HEK293 (cell line): ENCODE measurements around the gene TMPRSS5.

Experiments used
- GLIS1 ChIP-seq: fragments of 450-650 bp; formaldehyde crosslinking; IDR thresholded peaks from 2 replicates; pipeline ENCODE4 v1.5.1; 2016; ENCODE audit warnings: missing biosample characterization, missing genetic modification characterization
- KLF8 ChIP-seq: fragments of 450-650 bp; formaldehyde crosslinking; IDR thresholded peaks from 2 replicates; pipeline ENCODE4 v1.5.1; 2016; ENCODE audit warnings: missing biosample characterization, missing genetic modification characterization
- MYNN ChIP-seq: fragments of 450-650 bp; formaldehyde crosslinking; IDR thresholded peaks from 2 replicates; pipeline ENCODE4 v1.5.1; 2016; ENCODE audit warnings: missing biosample characterization, missing genetic modification characterization, borderline replicate concordance
- PRDM1 ChIP-seq: fragments of 450-650 bp; formaldehyde crosslinking; IDR thresholded peaks from 2 replicates; pipeline ENCODE4; 2016; ENCODE audit warnings: missing biosample characterization, missing genetic modification characterization
- SP7 ChIP-seq: fragments of 450-650 bp; formaldehyde crosslinking; IDR thresholded peaks from 2 replicates; pipeline ENCODE4 v1.5.1; 2016; ENCODE audit warnings: missing biosample characterization, missing genetic modification characterization
- TRIM28 ChIP-seq: IDR thresholded peaks from 2 replicates; pipeline ENCODE4 v1.6.1; 2011; ENCODE audit warnings: low read length, control low read depth, borderline replicate concordance
- YY2 ChIP-seq: fragments of 450-650 bp; formaldehyde crosslinking; IDR thresholded peaks from 2 replicates; pipeline ENCODE4 v1.5.1; 2016; ENCODE audit warnings: missing biosample characterization, missing genetic modification characterization
- ZFP37 ChIP-seq: fragments of 450-650 bp; formaldehyde crosslinking; IDR thresholded peaks from 2 replicates; pipeline ENCODE4 v1.5.1; 2016; ENCODE audit warnings: missing biosample characterization, missing genetic modification characterization
- ZNF140 ChIP-seq: fragments of 450-650 bp; formaldehyde crosslinking; IDR thresholded peaks from 2 replicates; pipeline ENCODE4 v1.5.1; 2016; ENCODE audit warnings: missing biosample characterization, missing genetic modification characterization
- ZNF157 ChIP-seq: fragments of 450-650 bp; formaldehyde crosslinking; IDR thresholded peaks from 2 replicates; pipeline ENCODE4 v1.5.1; 2016; ENCODE audit warnings: missing biosample characterization, missing genetic modification characterization
- ZNF174 ChIP-seq: fragments of 450-650 bp; formaldehyde crosslinking; IDR thresholded peaks from 2 replicates; pipeline ENCODE4 v1.5.0; 2017; ENCODE audit warnings: missing biosample characterization, mild to moderate bottlenecking, missing genetic modification characterization
- ZNF19 ChIP-seq: fragments of 450-650 bp; formaldehyde crosslinking; IDR thresholded peaks from 2 replicates; pipeline ENCODE4; 2016; ENCODE audit warnings: missing biosample characterization, missing genetic modification characterization, low read depth
- ZNF214 ChIP-seq: fragments of 450-650 bp; formaldehyde crosslinking; IDR thresholded peaks from 2 replicates; pipeline ENCODE4 v1.5.1; 2017; ENCODE audit warnings: missing biosample characterization, mild to moderate bottlenecking, missing genetic modification characterization, borderline replicate concordance
- ZNF23 ChIP-seq: fragments of 450-650 bp; formaldehyde crosslinking; IDR thresholded peaks from 2 replicates; pipeline ENCODE4 v1.5.1; 2016; ENCODE audit warnings: missing biosample characterization, missing genetic modification characterization, borderline replicate concordance
- ZNF394 ChIP-seq: fragments of 450-650 bp; formaldehyde crosslinking; IDR thresholded peaks from 2 replicates; pipeline ENCODE4 v1.5.1; 2016; ENCODE audit warnings: missing biosample characterization, missing genetic modification characterization, mild to moderate bottlenecking, moderate library complexity, borderline replicate concordance
- ZNF404 ChIP-seq: fragments of 450-650 bp; formaldehyde crosslinking; IDR thresholded peaks from 2 replicates; pipeline ENCODE4 v1.5.1; 2017; ENCODE audit warnings: missing biosample characterization, missing genetic modification characterization
- ZNF433 ChIP-seq: fragments of 450-650 bp; formaldehyde crosslinking; IDR thresholded peaks from 2 replicates; pipeline ENCODE4 v1.5.1; 2016; ENCODE audit warnings: missing biosample characterization, missing genetic modification characterization, low read depth
- ZNF610 ChIP-seq: fragments of 450-650 bp; formaldehyde crosslinking; IDR thresholded peaks from 2 replicates; pipeline ENCODE4 v1.5.1; 2016; ENCODE audit warnings: missing biosample characterization, missing genetic modification characterization, borderline replicate concordance
- ZNF624 ChIP-seq: fragments of 450-650 bp; formaldehyde crosslinking; IDR thresholded peaks from 2 replicates; pipeline ENCODE4 v1.5.1; 2017; ENCODE audit warnings: missing biosample characterization, missing genetic modification characterization
- TF ChIP-seq, protein P1 (sequence below): fragments of 450-650 bp; formaldehyde crosslinking; IDR thresholded peaks from 2 replicates; pipeline ENCODE4 v1.5.0; 2017; ENCODE audit warnings: missing biosample characterization, missing genetic modification characterization, borderline replicate concordance
- TF ChIP-seq, protein P2 (sequence below): fragments of 450-650 bp; formaldehyde crosslinking; IDR thresholded peaks from 2 replicates; pipeline ENCODE4 v1.5.1; 2016; ENCODE audit warnings: missing biosample characterization, missing genetic modification characterization, low read depth
- TF ChIP-seq, protein P3 (sequence below): fragments of 450-650 bp; formaldehyde crosslinking; IDR thresholded peaks from 2 replicates; pipeline ENCODE4 v1.5.1; 2016; ENCODE audit warnings: missing biosample characterization, missing genetic modification characterization
- TF ChIP-seq, protein P4 (sequence below): fragments of 450-650 bp; formaldehyde crosslinking; IDR thresholded peaks from 2 replicates; pipeline ENCODE4 v1.5.1; 2017; ENCODE audit warnings: missing biosample characterization, missing genetic modification characterization
- TF ChIP-seq, protein P5 (sequence below): fragments of 450-650 bp; IDR thresholded peaks from 2 replicates; pipeline ENCODE4 v1.5.1; 2018; ENCODE audit warnings: missing biosample characterization, missing genetic modification characterization
- TF ChIP-seq, protein P6 (sequence below): IDR thresholded peaks from 2 replicates; pipeline ENCODE4 v1.6.1; 2011; ENCODE audit warnings: mild to moderate bottlenecking, low read depth, low read length, borderline replicate concordance
- TF ChIP-seq, protein P7 (sequence below): fragments of 450-650 bp; formaldehyde crosslinking; IDR thresholded peaks from 2 replicates; pipeline ENCODE4 v1.5.1; 2016; ENCODE audit warnings: missing biosample characterization, missing genetic modification characterization

Gene TMPRSS5

DNA sequence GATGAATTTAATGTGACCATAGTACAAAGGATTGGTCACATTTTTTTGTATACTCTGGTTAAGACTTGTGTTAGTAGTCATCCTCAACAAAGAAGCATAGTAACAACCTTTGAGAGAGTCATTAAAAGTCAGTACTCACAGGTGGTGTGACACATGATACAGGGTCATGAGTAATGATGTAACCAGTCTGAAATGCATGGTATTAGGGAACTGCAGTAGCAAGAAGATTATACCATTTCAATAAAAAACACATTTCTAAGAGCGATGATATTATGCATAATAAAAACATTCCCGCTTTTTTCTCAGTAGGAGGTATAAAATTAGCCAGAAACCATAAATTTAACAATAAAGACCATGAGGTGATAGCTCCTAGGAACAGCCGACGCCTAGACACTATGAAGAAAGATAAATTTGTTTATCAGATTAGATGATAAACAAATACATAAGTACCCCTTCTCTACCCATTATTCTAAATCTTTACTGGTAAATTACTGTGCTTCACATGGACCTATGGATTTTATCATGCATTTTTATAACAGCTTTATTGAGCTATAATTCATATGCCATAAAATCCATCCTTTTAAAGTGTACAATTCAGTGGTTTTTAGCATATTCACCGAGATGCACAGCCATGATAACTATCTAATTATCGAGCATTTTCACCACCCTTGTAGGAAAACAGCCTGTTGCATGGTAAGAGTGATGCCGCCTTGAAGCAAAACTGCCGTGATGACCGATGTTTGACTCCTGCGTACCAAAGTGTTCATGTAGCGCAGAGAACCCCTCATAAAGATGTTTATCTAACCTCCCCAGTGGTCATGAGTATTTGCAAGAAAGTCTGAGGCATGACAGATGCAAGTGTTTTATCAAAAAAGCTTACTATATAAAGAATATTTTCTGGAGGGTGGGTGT is 41.8 kb downstream of the TMPRSS5 start (continued):
- TF ChIP-seq, protein P1, sequence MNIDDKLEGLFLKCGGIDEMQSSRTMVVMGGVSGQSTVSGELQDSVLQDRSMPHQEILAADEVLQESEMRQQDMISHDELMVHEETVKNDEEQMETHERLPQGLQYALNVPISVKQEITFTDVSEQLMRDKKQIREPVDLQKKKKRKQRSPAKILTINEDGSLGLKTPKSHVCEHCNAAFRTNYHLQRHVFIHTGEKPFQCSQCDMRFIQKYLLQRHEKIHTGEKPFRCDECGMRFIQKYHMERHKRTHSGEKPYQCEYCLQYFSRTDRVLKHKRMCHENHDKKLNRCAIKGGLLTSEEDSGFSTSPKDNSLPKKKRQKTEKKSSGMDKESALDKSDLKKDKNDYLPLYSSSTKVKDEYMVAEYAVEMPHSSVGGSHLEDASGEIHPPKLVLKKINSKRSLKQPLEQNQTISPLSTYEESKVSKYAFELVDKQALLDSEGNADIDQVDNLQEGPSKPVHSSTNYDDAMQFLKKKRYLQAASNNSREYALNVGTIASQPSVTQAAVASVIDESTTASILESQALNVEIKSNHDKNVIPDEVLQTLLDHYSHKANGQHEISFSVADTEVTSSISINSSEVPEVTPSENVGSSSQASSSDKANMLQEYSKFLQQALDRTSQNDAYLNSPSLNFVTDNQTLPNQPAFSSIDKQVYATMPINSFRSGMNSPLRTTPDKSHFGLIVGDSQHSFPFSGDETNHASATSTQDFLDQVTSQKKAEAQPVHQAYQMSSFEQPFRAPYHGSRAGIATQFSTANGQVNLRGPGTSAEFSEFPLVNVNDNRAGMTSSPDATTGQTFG: no peak
- TF ChIP-seq, protein P2, sequence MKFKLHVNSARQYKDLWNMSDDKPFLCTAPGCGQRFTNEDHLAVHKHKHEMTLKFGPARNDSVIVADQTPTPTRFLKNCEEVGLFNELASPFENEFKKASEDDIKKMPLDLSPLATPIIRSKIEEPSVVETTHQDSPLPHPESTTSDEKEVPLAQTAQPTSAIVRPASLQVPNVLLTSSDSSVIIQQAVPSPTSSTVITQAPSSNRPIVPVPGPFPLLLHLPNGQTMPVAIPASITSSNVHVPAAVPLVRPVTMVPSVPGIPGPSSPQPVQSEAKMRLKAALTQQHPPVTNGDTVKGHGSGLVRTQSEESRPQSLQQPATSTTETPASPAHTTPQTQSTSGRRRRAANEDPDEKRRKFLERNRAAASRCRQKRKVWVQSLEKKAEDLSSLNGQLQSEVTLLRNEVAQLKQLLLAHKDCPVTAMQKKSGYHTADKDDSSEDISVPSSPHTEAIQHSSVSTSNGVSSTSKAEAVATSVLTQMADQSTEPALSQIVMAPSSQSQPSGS (tag by site-specific recombination): peak; percentile 51
- TF ChIP-seq, protein P3, sequence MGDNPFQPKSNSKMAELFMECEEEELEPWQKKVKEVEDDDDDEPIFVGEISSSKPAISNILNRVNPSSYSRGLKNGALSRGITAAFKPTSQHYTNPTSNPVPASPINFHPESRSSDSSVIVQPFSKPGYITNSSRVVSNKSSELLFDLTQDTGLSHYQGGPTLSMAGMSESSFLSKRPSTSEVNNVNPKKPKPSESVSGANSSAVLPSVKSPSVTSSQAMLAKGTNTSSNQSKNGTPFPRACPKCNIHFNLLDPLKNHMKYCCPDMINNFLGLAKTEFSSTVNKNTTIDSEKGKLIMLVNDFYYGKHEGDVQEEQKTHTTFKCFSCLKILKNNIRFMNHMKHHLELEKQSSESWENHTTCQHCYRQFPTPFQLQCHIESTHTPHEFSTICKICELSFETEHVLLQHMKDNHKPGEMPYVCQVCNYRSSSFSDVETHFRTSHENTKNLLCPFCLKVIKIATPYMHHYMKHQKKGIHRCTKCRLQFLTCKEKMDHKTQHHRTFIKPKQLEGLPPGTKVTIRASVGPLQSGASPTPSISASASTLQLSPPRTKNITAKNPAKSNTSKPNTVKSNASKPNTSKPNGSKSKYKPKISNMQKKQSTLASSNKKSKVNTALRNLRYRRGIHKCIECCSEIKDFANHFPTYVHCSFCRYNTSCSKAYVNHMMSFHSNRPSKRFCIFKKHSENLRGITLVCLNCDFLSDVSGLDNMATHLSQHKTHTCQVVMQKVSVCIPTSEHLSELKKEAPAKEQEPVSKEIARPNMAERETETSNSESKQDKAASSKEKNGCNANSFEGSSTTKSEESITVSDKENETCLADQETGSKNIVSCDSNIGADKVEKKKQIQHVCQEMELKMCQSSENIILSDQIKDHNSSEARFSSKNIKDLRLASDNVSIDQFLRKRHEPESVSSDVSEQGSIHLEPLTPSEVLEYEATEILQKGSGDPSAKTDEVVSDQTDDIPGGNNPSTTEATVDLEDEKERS (tag by site-specific recombination): no peak
- TF ChIP-seq, protein P4, sequence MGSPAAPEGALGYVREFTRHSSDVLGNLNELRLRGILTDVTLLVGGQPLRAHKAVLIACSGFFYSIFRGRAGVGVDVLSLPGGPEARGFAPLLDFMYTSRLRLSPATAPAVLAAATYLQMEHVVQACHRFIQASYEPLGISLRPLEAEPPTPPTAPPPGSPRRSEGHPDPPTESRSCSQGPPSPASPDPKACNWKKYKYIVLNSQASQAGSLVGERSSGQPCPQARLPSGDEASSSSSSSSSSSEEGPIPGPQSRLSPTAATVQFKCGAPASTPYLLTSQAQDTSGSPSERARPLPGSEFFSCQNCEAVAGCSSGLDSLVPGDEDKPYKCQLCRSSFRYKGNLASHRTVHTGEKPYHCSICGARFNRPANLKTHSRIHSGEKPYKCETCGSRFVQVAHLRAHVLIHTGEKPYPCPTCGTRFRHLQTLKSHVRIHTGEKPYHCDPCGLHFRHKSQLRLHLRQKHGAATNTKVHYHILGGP (tag by site-specific recombination): peak; percentile 8
- TF ChIP-seq, protein P5, sequence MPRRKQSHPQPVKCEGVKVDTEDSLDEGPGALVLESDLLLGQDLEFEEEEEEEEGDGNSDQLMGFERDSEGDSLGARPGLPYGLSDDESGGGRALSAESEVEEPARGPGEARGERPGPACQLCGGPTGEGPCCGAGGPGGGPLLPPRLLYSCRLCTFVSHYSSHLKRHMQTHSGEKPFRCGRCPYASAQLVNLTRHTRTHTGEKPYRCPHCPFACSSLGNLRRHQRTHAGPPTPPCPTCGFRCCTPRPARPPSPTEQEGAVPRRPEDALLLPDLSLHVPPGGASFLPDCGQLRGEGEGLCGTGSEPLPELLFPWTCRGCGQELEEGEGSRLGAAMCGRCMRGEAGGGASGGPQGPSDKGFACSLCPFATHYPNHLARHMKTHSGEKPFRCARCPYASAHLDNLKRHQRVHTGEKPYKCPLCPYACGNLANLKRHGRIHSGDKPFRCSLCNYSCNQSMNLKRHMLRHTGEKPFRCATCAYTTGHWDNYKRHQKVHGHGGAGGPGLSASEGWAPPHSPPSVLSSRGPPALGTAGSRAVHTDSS (tag by site-specific recombination): no peak
- no peak for TF ChIP-seq MYNN (tag by site-specific recombination)
- TF ChIP-seq ZNF610 (tag by site-specific recombination): no peak
- TF ChIP-seq ZNF433 (tag by site-specific recombination): no peak
- no peak for TF ChIP-seq YY2
- no peak for TF ChIP-seq ZFP37 (tag by site-specific recombination)
- no peak for TF ChIP-seq ZNF394 (tag by site-specific recombination)
- no peak for TF ChIP-seq ZNF23 (tag by site-specific recombination)
- TF ChIP-seq TRIM28: no peak; the same call in 1 of the 2 replicates
- peak; percentile 96 for TF ChIP-seq GLIS1 (tag by site-specific recombination)
- TF ChIP-seq, protein P6, sequence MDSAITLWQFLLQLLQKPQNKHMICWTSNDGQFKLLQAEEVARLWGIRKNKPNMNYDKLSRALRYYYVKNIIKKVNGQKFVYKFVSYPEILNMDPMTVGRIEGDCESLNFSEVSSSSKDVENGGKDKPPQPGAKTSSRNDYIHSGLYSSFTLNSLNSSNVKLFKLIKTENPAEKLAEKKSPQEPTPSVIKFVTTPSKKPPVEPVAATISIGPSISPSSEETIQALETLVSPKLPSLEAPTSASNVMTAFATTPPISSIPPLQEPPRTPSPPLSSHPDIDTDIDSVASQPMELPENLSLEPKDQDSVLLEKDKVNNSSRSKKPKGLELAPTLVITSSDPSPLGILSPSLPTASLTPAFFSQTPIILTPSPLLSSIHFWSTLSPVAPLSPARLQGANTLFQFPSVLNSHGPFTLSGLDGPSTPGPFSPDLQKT: no peak
- TF ChIP-seq SP7 (tag by site-specific recombination): peak; percentile 62
- TF ChIP-seq ZNF19 (tag by site-specific recombination): no peak
- TF ChIP-seq ZNF624 (tag by site-specific recombination): no peak
- 0 out of 2 replicates have a peak, but pooled peaks have one; percentile 9 for TF ChIP-seq PRDM1 (tag by site-specific recombination)
- peak; percentile 17 for TF ChIP-seq KLF8
- no peak for TF ChIP-seq ZNF157 (tag by site-specific recombination)
- no peak for TF ChIP-seq ZNF174
- TF ChIP-seq, protein P7, sequence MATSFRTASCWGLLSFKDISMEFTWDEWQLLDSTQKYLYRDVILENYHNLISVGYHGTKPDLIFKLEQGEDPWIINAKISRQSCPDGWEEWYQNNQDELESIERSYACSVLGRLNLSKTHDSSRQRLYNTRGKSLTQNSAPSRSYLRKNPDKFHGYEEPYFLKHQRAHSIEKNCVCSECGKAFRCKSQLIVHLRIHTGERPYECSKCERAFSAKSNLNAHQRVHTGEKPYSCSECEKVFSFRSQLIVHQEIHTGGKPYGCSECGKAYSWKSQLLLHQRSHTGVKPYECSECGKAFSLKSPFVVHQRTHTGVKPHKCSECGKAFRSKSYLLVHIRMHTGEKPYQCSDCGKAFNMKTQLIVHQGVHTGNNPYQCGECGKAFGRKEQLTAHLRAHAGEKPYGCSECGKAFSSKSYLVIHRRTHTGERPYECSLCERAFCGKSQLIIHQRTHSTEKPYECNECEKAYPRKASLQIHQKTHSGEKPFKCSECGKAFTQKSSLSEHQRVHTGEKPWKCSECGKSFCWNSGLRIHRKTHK (tag by site-specific recombination): no peak
- no peak for TF ChIP-seq ZNF140 (tag by site-specific recombination)
- no peak for TF ChIP-seq ZNF404 (tag by site-specific recombination)
- no peak for TF ChIP-seq ZNF214 (tag by site-specific recombination)
